Left cardiac atrium (tissue), 4 donors: ENCODE results near the gene EML5. TPM values are rescaled to one million over a fixed set of nuclear protein-coding genes. Genes with fewer than 3 reads are reported as not detected.
A peak's percentile ranks its signal among the peaks of the same experiment; 100 is the strongest.
"Not testable (repeated sequence)": the region's sequence is repeated elsewhere in the genome, so short reads cannot be mapped to it uniquely, and the experiment has no call there.

ENCODE experiments used
- ATAC-seq, 2 donors: fragments of 200-7000 bp; cut with Tn5 transposase; one replicate each; pipeline ENCODE4 v1.9.1; 2020; ENCODE audit warnings: mild to moderate bottlenecking in 2 of 2, moderate library complexity in 2 of 2
- DNase-seq: peaks from one replicate; pipeline ENCODE4 v3.0.0-alpha.2; 2020
- intact Hi-C, 2 donors: fragments of 100-400 bp; cut with DNase I; formaldehyde crosslinking; loops; one replicate each; pipeline versions ENCODE4 v1.14.1 to v1.15.1; 2022 to 2023
- long read RNA-seq: library from polyadenylated mRNA; unstranded; transcript quantifications from one replicate; pipeline ENCODE4 v2.0.0, GENCODE V29; 2021
- total RNA-seq, 2 donors: library from RNA; stranded (reverse); fragmentation: NEBNext Ultra II Directional; extraction: Animal tissue kit (Norgen Biotek cat#: 25700); gene quantifications; one replicate each; pipeline ENCODE4 v1.2.1, GENCODE V29; 2021
- donor health status: DM: no; HTN: yes; CAD: no.
- donor health status: DM: no; HTN: yes; CAD: no; lungs with severe emphysema.
- donor health status: DM: yes; HTN: yes; CAD: no.
- donor health status: Dilated cardiomyopathy.

The EML5 gene
- under 1 TPM; 0.56 to 0.84 TPM for total RNA-seq
- long read RNA-seq = 0 reads

DNA sequence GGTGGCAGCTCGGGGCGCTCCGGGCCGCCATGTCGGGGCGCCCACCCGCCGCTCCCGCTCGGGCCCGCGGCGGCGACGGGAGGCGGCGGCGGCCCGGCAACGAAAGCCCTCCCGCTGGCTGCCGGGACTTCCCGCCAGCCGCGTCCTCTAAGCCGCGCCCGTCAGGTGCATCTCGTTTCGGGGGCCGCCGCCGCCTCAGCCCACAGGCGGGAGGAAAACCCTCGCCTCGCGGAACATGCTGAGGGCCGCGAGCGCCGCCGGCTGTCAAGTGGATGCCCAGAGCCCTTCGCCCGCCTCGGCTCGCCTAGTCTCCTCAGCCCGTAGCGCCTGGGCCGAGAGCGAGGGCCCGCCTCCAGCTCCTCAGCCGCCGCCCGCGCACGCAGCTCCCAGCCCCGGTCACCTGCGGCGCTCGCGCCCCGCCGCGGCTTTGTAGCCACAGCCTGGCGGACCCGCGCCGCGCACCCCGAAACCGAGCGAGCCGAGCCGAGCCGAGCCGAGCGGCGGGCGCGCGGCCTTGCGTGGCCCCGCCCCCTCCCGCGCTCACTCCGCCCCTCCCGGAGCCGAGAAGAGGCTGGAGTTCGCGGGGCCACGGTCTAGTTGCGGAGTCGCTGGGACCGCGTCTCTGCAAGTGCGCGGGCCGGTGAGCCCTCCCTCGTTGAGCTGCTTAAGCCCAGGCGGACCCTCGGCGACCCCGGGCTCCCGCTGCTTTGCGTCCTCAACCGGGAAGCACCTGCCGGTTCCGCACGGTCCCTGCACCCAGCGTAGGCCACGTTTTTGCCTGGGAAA lies at the start of gene EML5:
Gene EML5, minus strand, starts transcription at position 481 of the 786 bp plus-strand sequence. Its CDS starts 450 bp downstream, at position 31.
- DNase-seq (peak; percentile 85), ATAC-seq (peak; percentile 99)
- intact Hi-C loops = no loop called here

DNA sequence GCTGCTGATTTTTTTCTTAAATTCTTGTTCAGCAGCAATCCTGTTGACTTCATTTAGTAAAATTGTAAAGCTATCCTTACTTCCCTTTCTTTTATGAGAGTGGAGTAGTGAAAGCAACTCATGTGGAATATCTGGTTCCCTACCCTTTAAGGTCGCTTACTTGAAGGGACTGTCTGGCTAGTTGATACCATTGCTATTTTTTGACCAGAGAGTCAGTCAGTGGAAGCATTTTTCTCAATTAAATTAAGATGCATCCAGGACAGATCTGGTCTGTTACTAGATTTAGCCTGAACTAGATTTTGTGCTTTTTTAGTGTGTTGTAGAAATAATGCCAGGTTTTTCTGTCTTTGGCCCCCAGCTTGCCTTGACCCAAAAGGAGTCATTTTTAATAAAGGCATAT lies 49.7 kb upstream of the EML5 start:
- DNase-seq (no peak), ATAC-seq (no peak)
- intact Hi-C loops = no loop called here

DNA sequence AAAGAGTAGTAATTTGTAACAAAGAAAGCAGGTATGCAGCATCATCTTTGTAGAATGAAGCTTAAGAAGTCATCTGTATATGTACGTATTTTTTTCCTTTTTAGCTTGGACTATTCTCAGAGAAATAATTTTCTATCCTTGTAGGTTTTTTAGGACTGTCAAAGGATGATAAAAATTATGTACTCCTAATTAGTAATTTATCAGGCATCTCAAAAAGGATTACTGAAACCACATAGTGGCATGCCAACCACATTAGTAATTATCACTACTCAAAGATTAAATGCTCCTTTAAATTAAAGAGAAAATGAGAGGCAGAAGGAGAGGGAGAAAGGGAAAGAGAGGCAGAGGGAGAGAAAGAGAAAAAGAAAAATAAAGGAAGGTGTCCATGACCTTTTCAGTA lies 49.0 kb upstream of the EML5 start:
- no peak for DNase-seq
- no peak for ATAC-seq
- intact Hi-C loops = no loop called here

DNA sequence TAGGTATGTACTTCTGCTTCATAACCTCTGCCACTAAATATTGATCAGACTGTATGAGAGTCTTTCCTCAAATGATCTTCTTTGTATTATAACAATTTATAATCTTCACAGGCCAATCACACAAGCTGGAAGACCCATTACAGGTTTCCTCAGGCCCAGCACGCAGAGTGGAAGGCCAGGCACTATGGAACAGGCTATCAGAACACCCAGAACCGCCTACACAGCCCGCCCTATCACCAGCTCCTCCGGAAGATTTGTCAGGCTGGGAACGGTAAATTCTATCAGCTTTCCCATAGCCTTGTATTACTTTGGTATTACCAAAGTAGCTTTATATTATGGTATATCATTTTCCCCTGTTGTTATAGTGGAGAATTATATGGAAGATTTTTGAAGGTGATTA lies 48.2 kb upstream of the EML5 start:
- ATAC-seq (no peak), DNase-seq (no peak)
- intact Hi-C loops = no loop called here

DNA sequence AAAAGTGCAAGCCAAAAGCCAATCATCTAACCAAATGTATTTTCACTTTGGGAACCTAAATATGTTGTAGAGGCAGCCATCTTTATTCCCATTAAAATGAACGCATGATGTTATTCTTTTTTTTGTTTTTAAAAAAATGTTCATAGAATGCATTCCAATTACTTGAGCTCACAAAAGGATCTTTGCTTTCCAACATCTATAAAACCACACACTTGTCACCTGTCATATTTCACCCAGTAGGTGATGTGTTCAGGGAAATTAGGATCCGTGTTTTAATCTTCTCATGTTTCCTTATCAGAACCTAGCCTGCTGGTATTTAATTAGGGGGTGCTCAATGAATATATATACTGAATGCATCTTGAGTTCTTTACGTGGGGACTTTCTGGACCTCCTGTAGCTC lies 45.3 kb upstream of the EML5 start:
- intact Hi-C loops = no loop called here
- DNase-seq (no peak), ATAC-seq (no peak)

DNA sequence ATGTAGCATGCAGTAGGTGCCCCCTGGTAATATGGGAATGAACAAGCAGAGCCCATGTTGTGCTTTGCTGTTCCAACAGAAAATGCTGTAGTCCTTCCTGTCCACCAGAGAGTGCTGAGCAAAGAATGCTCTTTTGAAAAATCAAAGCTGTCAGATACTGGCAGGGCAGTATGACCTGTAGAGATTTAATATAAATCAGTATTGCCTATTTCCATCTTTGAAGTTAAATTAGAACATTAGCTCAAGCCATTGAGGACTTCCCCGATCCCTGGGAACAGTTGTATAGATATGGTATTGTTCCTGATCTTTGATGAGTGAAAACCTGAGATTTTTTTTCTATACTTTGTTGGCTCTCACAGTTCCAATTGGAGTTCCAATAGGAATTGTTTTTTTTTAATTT lies 44.7 kb upstream of the EML5 start:
- intact Hi-C loops = no loop called here
- DNase-seq (no peak), ATAC-seq (no peak)

DNA sequence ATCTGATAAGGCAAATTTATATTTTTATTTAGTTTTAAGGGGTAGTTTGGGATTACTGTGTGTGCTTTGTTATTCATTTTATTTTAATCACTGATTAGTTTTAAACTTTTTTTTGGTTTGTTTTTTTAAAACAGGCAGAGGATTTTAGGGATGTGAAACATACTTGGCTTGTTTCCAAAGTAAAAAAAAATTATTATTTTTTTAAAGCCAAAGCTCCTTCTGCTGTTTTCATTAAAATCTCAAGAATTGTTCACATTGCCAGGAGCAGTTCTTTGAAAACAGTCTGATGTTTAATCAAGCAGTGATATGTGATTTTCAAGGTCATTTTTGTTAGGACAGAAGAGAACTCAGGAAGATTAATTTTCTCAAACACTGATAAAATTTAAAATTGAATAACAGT lies 42.9 kb upstream of the EML5 start:
- ATAC-seq (no peak), DNase-seq (no peak)
- intact Hi-C loops = no loop called here

DNA sequence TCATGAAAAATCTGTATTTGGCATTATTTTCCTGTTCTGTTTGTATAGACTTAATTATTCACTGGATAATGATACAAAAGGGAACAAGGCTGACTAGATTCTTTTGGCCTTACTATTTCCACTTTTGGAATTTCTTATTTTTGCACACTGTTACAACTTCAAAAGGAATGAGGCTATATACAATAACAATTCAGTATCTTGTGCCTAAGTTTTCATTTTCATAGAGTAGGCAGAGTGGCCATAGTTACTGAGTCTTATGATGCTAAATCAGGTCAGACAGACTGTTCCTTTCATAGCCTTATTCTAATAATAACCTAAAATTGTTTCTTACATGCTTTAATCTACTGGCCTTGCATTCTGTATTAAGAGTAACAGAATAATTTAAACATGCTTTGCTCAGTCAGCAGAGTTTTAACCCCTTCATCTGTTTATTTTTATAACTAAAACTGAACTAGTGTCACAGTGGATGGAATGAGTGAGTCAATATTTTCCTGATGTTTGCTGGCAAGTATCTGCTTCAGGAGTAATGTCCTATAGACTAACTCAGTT lies 42.2 kb upstream of the EML5 start:
- DNase-seq (no peak), ATAC-seq (peak in 1 of 2 donors; percentile 45)
- intact Hi-C loops = no loop called here

DNA sequence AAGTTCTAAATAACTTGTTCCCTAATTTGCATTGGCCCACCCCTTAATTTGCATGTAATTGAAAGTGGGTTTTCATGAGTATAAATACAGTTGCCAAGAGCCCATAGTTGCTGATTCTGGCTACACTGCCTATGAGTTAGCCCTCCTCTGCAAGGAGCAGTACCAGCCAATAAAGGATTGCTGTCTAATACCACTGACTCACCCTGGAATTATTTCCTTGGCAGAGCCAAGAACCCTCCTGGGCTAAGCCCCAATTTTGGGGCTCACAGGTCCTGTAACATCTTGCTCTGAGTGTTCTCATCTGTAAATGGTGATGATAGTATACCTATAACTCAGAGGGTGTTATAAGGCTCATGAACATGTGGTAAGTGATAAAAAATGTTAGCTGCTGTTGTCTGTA lies 38.5 kb upstream of the EML5 start:
- DNase-seq (no peak), ATAC-seq (peak in 1 of 2 donors; percentile 96)
- intact Hi-C loops = no loop called here

DNA sequence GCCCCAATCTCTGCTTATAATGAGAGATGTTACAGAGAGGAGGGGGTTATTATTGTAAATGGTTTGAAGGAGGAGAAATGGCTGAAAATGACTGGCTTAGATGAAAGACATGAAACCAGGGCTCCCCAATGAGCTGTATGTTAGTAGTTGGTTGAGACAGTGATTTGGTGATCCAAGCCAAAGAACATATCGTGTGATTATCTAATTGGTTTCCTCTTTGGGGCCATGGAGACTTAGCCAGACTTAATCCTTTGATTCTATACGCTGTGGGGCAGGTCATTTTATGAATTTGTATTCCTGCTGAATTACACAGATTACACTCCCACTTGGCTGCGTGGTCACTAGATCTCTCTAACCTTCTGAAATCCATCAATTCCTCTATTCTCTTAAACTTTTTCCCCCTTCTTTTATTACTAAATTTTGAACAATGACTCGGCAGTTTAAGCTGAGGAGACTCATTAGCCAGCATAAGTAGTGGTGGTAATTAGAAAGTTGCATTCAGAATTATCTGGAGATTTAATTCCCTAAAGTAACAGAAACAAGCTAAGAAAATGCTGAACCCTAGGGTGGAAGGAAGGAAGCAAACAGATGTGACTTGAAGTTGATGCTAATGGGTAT lies 37.0 kb upstream of the EML5 start:
- no peak for ATAC-seq
- DNase-seq = no peak
- intact Hi-C loops = no loop called here

DNA sequence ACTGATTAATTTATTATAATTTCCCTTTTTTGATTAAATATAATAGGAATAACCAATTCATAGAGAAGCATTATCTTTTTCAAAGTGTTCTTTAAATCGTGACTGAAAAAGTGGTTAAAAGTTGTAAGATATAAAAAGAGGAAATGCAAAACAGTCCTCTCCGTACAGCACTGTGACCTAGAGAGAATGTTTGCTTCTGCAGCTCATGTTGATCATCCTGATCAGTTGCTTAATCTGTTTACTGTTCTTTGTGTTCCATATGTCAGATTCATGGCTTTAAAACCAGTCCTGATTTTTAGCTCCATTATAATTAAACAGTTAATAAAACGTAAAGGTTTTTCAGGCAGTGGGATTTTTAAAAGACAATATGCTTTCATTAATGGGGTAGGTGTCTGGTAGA lies 36.4 kb upstream of the EML5 start:
- no peak for ATAC-seq
- intact Hi-C loops = no loop called here
- DNase-seq = no peak

DNA sequence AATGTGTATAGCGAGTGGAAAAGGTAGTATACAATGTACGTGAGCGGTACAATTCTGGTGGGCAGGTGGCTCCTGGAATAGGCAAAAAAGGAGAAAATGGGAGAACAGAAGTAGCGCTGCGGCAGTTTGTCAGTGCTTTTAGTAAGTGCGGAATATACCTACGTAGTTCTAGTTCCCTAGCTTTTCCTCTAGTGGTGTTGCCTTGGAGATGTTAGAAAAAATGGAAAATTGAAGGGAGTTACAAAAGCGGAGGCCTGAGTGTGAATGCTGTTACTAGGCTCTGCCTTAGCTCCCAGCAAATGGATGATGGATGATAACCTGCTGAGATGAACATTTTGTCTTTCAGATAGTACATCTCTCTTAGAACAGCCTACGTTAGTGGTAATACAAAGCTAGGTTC lies 32.8 kb upstream of the EML5 start:
- intact Hi-C loops = no loop called here
- ATAC-seq (no peak), DNase-seq (no peak)

DNA sequence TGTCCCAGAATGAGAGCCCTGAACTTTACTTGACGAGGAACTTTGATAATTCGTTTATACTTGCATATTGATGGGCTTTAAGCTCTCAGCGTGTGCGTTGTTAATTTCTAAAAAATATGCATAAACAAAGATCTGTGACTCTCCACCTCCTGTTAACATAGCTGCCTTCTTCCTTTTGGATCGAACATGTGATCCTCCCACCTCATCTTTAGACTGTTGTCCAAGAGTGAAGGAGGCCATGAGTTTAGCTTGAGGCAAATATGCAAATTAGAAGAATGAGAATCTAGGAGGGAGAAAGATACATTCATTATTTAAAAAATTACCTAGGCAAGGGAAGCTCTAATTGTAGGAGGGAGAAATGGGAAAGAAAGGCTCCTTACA lies 32.3 kb upstream of the EML5 start:
- ATAC-seq (peak in 1 of 2 donors; percentile 7), DNase-seq (no peak)
- intact Hi-C loops = no loop called here

DNA sequence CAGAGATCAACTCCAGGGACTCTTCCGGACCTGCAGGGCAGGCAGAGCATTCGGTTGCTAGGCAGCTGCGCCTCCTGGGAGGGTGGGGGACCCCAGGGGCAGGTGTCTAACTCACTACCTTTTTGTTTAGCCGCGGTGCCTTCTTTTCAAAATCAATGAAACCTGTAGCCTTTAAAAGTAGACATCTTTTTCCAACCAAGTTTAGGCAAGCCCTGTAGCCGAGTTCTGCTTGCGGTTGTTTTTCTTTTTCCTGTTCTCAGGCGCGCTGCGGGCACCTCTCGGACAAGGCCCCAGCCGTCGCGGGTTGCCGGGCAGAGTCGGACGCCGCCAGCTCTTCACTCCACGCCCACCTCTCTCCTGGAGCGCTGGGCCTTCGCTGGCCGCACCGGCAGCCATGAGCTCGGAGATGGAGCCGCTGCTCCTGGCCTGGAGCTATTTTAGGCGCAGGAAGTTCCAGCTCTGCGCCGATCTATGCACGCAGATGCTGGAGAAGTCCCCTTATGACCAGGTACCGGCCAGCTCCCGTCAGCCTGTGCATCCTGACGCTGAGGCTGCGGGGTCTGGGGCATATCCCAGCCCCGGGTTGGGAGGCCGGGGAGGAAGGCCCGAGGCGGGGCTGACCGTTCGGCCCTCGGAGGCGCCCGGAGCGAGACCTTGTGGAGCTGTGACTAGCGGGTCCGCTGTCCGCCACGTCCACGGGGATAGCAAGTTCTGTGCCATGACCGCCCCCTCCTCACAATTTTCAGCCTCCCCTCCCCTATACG lies 31.7 kb upstream of the EML5 start, which contains the start of gene TTC8:
Gene TTC8, plus strand, starts transcription at position 338 of the 764 bp plus-strand sequence. Its CDS starts 57 bp downstream, at position 395.
- ATAC-seq = peak; percentile 100
- DNase-seq = peak; percentile 92
- intact Hi-C loops = no loop called here

DNA sequence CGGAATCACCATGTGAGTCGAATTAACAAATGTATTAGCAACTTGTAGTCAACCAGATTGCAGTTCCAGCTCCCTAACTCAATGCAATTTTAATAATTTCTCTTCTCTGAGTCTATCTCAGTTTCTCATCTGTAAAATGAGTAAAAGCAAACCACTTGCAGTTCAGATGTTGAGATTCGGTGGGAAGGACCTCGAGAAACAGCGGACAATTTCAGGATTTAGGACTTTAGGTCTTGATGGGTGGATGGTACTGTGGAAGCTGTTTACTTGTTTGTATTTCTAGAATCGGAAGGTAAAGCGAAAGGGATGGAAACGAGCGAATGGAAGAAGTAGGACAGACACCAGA lies 31.2 kb upstream of the EML5 start:
- intact Hi-C loops = no loop called here
- no peak for DNase-seq
- ATAC-seq = no peak

DNA sequence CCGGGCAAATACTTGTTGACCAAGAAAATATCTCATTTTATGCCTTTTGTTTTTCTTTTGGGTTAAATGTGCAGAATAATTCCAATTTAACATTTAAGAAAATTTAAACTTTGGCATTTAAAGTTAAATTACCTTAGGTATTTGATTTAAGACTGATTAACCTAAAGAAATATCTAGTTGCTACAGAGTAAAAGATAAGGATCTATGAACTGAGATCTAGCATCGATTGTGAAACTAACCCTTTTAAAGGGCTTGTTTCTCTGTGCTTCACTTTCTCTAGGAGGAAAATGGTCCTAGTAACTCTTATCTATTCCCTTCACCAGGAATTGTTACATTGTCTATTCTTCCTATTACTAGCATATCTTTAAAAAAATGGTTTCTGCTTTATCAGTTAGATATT lies 29.1 kb upstream of the EML5 start:
- intact Hi-C loops = no loop called here
- ATAC-seq (no peak), DNase-seq (no peak)

DNA sequence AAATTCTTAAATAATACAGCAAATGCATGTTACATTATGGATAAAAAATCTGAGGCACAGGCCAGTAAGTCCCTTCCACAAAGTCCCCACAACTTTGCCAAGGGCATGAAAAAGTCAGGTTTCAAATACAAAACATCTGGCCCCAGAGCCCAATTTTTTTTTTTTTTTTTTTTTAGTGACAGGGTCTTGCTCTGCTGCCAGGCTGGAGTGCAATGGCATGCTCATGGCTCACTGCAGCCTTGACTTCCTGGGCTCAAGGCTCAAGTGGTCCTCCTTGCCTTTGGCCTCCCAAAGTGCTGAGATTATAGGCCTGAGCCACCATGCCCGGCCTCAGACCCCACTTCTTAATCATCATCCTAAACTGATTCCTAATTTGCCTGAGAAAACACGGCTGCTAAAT lies 28.6 kb upstream of the EML5 start:
- ATAC-seq (no peak), DNase-seq (no peak)
- intact Hi-C loops = no loop called here

DNA sequence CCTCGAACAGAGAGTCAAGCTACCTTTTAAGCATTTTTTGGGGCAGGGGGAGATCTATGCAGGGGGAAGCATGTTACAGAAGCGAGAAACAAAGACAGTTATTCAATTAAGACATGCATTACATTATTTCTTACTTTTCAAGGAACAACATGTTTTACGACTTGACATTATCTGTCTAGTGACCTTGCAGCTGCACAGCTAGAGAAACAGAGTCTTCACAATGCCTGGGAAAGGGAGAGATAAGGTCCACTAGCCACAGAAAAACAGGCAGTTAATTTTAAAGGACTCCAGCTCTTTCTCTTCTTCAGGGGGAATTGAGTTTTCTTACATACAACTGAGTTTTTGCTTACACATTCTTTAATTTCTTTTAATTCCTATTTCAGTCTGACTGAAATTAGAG lies 26.9 kb upstream of the EML5 start:
- ATAC-seq, DNase-seq, intact Hi-C loops: not testable (repeated sequence)

DNA sequence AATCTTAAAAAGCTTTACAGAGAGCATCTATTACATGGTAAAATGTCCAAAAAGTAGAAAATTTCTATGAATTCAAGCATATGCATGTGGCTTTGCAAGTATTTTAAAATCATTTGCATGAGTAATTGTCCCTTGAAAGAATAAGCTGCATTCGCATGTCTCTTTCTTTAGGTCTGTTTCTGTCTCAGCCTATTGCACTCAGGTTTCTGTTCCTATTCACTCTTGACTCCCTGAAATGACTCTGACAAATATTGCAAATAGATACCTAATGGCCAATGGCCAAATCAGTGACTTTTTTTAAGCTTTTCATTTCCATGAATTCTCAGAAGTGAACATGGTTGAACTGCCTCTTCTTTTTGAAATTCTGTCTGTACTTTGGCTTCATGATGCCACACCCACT lies 25.3 kb upstream of the EML5 start:
- DNase-seq (no peak), ATAC-seq (no peak)
- intact Hi-C loops = no loop called here

DNA sequence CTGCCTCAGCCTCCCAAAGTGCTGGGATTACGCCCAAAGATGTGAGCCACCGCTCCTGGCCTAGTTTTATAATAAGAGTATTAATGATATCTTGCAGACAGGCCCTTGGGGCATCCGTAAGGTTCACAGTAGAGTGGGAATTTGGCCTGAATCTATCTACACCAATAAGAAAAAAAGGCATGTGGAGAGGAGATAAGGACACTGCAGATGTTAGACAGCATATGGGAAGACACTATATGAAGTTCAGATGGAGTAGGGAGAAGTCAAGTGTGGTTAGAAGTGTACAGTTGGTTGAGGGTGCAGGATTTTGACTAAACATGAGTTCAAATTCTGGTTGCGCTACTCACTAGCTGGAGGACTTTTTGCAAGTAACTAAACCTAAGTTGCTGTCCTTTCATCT lies 23.2 kb upstream of the EML5 start:
- intact Hi-C loops = no loop called here
- ATAC-seq (no peak), DNase-seq (no peak)
